Fibroblast of the conjunctiva (primary cell): Measurements from ENCODE around the gene FOXP4.

Experiments used
- DNase-seq: peaks from one replicate; pipeline ENCODE4 v3.0.0-alpha.2; 2010; ENCODE audit warnings: low read depth

FOXP4 gene

DNA sequence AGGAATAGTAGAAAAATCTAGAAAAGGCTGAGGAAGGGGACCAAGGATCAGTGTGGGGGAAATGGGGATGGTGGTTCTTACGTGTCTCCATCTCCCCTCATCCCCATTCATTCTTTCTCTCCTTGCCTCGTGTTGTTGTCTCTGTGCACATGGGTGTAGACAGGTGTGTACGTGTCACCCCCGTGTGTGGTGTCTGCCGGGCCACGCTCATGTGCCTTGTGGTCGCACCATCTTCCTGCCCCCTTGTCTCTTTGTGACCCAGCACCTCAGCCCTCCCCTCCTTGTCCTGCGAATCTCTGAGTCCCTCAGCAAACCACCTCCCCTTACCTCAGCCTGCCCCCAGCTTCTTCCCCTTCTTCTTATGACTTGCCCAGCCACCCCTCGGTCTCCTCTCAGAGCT is 39.4 kb downstream of the FOXP4 start:
- DNase-seq = no peak

DNA sequence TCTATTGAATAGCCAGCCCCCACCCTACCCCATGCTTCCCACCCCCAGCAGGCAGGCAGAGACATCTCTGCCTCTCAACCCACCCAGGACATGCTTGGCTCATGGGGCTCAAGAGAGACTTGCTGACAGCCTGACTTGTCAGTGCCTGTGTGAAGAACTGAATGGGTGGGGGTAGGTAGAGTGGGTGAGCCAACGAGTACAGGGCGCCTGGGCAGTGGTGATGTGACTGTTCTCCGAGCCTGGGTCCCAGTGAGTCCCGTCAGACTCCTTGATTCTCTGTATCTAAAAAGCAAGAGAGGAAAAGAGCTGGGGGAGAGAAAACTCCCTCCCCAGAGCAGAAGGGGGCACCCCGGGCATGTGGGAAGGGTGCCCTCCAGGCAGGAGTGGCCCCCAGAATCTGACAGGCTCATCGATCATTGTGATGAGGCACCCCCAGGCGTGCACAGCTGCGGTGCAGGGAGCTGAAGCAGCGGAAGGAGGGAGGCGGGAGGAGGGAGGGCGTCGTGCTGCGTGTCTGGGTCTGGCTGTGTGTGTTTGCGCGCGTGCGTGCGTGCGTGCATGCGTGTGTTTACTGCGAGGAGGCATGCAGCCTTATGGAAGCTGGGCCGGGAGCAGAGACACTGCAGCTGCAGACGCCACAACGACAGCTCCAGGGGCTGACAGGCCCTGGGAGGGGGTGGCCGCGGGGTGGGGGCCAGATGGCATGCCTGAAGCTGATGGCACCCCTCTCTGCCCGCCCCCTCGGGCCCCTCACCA is 40.2 kb downstream of the FOXP4 start:
- DNase-seq = no peak

DNA sequence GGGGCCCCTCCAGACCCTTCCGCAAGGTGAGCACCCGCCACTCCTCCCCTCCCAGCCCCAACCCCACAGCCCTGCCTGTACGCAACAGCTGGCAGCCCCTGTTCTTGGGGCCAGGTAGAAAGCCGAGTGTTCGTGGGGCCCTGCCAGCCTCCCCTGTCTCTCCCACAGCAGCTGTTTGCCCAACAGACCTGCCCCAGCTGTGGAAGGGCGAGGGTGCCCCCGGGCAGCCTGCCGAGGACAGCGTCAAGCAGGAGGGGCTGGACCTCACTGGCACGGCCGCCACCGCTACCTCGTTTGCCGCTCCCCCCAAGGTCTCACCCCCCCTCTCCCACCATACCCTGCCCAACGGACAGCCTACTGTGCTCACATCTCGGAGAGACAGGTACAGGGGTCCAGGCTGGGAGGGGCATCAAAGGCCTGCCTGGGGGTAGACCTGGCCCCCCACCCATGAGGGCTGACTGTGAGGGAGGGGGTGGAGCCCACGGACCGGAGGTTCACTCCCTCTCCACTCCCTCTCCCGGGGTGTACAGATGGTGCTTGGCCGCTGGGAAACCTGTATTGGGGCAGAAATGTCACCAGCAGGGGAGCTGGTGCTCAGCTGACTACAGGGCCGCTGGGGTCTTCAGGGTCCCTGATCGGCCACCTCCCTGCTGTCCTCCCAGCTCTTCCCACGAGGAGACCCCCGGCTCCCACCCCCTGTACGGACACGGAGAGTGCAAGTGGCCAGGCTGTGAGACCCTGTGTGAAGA is 41.1 kb downstream of the FOXP4 start:
- DNase-seq = no peak

DNA sequence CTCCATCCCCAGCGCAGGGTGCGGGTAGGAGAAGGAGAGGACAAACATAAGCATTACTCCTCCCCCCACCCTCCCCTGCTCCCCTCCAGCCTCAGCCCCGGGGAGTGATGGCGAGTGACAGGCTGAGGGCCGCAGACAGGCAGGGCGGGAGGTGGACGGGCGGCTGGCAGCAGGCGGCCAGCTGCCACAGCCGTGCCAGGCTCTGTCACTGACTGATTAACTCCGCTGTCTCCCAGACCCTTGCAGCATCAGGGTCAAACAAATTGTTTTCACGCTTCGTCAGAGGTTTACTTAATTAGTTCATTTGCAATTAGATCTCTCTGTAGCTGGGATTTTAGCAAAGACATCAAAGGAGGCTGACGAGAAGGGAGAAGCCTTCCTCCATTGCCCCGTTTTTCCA is 41.9 kb downstream of the FOXP4 start:
- no peak for DNase-seq

DNA sequence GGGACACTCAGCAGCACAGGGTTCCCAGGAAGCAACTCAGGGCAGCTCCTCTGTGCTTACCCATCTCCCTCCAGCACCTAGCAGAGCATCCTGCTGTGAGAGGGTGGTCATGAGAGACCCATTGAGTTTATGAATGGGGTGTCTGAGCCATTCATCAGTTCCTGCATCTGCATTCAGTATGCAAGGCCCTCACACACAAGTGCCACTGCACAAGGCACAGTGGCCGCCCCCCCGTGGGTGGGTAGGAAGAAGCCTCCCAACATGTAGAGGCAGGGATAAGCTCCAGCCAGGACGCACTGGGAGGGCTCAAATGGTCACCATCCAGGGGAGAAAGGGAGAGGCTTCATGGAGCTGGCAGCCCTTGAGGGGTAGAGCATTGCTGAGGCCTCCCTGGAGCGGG is 43.0 kb downstream of the FOXP4 start:
- no peak for DNase-seq

DNA sequence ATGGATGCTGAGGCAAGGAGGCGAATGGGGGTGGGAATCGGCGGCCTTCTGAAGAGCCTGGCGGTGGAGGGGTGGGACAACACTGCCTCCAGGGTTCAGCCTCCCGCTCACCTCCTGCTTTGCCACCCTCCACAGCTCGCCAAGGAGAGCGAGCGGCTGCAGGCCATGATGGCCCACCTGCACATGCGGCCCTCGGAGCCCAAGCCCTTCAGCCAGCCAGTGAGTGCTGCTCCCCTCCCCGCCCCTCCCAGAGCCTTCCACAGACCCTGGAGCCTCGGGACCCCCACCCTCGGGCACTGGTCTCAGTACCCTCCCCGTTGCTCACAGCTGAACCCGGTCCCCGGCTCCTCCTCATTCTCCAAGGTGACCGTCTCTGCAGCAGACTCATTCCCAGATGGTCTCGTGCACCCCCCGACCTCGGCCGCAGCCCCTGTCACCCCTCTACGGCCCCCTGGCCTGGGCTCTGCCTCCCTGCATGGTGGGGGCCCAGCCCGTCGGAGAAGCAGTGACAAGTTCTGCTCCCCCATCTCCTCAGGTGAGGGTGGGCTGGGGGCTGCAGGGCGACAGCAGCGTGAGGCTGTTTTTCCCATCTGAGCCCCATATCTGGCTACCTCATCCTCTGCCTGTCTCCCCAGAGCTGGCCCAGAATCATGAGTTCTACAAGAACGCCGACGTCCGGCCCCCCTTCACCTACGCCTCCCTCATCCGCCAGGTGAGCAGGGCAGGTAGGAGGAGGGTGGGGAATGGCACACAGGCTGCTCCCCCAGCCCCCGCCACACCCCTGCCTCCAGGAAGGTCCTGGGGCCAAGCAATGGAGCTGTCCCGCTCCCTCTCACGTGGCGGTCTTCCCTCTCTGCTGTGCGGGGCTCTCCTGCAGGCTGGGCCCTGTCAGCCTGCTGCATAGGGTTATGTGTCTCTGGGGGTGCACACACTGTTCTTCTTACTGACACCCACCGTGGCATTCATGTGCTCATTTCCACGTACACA is 43.7 kb downstream of the FOXP4 start:
- no peak for DNase-seq

DNA sequence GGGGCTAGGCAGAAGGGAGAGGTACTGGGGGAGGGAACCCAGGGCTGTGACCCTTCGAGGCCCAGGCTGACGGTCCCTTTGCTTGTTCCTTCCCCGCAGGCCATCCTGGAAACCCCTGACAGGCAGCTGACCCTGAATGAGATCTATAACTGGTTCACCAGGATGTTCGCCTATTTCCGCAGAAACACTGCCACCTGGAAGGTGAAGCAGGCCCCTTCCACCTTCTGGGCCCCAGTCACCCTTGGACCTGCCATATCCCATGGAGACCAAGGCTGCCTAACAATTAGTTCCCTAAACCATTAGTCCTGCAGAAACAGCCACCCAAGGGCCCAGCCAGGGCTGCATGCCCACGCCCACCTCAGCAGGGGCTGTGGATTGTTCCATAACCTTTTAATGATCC is 44.9 kb downstream of the FOXP4 start:
- DNase-seq = no peak

DNA sequence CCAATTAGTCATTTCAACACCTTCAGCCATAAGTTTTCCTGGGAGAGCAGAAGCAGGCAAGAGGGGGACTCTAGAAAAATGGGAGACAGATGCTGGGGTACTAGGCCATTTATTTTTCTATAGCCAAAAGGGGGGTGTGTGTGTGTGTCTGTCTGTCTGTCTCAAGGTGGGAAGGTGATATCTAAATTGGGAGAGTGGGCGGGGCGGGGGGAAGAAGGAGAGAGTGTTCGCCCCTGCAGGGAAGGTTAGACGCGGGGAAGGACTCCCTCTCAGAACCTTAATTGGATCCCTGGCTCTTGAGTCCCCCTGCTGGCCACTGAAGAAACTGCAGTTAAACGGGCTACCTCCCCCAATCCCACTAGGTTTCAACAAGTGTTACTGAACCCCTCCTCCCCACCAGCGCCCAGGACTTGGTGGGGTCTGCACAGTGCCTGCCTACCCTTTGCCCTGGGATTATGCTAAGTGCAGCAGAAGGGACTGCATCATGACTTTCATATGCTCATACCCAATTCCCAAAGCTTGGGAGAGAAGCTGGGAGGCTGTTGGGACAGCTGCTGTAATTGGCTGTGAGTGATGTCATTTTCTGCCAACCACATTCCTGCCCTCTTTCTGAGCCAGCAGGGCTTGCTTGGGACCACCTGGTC is 45.8 kb downstream of the FOXP4 start:
- DNase-seq = peak; percentile 20

DNA sequence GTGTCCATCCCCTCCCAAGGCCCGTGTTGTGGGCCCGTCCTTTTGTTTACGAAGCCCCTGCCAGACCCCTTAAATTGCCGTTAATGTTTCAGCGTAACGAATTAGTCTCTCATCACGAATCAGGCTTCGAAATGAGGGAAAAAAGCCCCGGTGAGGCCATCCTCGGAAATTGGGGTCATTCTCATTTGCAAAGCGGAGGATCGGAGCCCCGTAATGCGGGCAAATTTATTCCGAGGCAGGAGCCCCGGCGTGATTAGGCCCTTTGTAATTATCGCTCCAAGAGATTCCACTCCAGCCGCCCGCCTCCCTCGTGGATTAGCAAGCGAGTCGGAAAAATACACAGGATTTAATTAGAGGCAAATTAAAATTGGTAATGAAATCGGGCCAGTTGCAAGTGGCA is 47.2 kb downstream of the FOXP4 start:
- DNase-seq = no peak

DNA sequence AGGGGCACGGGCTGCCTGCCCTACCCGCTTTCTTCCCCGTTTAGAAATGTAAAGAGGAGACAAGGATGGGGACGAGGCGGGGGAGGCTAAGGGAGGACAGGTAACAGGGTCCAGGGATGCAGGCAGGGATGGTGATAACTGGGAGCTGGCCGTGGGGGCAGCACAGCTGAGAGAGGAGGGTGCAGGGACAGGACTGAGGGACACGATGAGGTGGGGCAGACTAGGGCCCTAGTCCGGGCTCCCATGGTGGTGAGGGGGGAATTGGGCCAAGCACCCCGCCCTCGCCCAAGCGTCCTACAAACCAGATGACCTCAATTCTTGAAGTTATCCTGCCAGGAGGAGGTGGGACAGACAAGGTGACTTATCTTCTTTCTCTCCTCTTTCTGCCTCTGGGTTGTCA is 47.7 kb downstream of the FOXP4 start:
- no peak for DNase-seq

DNA sequence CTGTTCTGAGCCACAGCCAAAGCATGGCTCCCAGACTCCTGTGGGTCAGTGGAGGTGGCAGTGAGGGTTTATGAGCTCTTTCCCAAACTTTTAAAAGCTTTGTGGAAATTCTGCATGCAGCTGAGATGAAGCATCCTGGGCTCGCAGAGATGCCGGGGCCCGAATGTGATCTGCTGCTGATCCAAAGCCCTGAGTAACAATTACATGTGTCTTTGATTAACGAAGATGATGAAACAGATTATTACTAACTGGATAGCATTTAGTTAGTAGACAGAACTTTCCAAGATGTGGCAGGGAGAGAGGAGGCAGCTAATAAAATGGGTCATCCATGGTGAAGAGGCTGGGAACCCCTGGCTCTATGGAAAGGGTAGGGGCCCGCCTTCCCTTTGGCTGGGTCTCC is 48.1 kb downstream of the FOXP4 start:
- DNase-seq = peak; percentile 52

DNA sequence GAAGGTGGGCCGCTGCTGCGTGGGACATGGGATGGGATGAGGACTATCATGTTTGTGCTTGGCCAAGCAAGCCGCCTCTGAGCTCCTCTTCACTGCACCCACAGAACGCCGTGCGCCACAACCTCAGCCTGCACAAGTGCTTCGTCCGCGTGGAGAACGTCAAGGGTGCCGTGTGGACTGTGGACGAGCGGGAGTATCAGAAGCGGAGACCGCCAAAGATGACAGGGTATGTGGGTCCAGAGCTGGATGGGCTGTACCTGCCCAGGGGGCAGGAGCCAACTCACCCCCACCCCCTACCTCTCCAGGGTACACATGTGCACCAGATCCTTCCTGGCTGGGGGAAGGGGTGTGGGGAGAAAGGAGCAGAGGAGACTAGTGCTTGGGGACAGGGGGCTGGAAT is 48.6 kb downstream of the FOXP4 start:
- no peak for DNase-seq

DNA sequence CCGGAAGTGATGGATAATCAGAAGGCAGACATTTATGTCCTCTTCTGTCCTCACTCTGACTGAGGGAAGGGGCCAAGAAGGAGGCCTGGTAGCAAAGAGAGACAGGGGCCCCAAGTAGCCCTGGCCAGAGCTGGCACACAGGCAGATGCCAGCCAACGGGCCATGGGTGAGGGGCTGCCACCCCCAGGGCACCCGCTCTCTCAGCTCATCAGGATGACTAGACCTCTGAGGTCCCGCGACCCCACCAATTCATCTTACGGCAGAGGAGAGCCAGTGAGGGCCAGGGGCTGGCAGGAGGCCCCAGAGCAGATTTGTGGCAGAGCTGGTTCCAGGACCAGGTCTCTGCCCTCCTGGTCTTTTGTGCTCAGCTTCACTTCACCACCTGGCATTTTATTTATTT is 49.0 kb downstream of the FOXP4 start:
- no peak for DNase-seq

DNA sequence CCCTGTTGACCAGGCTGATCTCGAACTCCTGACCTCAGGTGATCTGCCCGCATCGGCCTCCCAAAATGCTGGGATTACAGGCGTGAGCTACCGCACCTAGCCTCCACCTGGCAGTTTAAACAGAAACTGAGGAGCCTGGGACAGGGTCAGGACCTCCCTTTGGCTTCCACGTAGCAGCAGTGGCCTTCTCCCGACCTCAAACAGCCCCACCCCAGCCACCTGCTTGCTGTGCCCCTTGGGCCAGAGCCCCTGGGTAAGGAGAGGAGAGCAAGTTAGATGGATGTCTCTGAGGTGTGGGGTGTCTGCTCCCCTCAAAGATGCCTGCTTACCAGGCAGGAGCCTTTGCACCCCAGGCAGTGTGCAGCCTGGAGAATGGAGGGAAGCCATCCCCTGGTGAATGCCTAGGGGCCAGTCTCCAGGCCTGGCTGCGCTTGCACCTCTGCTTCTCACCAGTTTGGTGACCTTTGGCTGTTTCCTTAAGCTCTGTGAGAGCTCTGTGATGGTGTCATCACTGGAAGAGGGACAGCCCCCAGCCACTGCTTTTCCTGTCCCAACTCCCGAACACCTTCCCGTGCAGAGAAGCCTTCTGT is 50.0 kb downstream of the FOXP4 start:
- no peak for DNase-seq

DNA sequence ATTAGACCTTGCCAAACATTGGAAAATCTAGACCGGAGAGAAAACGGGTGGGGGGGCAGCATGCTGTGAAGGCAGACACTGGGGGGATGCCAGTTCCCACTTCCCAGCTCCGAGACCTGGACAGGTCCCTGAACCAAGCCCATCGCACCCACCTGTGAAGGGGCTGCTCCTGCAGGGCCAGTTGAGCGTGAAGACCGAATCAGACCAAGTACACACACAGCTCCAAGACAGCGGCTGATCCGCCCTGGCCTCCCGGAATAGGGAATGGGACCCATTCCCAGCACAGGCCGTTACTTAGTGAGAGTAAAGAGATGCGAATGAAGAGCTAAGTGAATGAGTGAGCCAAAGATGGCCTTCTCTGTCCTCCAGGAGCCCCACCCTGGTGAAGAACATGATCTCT is 50.6 kb downstream of the FOXP4 start:
- no peak for DNase-seq

DNA sequence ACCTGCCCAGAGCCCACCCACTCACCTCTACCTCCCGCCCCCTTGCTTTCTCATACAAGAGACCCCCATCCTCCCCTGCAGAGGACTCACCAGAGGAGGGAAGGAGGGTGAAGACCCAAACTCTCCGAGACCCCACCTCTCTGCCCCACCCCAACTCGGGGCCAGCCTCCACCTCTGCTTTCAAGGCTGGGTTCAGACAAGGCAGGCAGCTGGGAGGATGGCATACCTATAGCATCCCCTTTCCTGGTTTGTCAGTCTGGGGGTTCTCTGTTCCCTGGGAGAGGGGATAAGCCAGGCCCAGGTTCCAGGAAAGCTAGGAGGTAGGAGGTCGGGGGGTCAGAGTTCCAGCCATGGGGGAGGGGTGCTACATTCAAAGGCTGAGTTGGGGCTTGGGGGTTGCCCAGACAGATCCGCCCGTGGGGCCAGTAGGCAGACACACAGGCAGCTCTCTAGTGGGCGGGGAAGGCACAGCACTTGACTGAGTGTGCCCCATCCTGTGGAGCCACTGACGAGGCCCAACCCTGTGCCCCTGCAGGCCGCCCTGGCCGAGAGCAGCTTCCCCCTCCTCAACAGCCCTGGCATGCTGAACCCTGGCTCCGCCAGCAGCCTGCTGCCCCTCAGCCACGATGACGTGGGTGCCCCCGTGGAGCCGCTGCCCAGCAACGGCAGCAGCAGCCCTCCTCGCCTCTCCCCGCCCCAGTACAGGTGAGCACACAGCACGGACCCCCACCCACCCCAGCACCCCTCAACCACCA is 51.2 kb downstream of the FOXP4 start:
- DNase-seq = no peak

DNA sequence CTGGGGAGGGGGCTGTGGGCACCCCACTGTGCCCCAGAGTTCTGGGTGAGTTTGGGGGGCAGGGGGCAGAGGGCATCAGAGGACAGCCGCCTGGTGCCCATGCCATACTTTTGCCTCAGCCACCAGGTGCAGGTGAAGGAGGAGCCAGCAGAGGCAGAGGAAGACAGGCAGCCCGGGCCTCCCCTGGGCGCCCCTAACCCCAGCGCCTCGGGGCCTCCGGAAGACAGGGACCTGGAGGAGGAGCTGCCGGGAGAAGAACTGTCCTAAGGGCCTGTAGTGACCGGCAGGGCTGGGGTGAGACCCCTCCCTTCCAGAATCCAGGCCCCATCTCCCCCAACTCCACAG is 52.5 kb downstream of the FOXP4 start:
- no peak for DNase-seq

DNA sequence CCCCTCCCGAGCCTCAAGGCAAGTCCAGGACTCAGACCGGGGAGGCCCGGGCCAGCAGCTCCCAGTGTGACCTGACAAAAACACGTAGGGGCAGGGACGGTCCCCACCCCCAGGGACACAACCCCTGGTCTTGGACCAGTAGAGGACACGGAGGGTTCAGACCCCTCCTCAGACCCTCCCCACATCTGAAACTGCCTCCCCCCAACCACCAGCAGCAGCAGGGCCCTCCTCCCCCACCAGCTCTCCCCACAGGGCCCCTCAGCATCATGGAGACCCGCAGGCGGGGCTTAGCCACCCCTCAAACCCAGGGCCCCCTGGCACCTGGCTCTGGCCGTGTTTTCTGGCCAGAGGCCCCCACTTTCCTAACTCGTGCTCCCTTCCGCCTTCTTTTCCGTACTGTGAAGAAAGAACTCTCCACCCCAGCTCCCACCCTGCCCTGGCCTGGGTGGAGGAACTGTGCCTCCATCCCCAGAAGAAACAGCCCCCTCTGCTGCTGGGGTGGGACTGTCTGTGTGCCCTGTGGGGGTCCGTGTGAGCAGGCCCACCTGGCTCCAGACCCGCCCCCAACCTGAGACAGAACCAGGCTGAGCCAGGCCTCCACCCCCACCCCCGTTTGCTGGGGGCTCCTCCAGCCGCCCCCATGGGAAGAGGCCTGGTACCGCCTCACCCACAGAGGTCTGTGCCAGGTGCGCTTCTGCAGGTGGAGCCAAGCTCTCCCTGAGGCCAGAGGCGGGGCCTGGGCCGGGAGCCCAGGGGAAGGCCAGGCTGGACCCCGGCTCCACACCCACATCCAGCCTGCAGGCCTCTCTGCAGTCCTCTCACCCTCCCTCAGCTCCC is 53.1 kb downstream of the FOXP4 start:
- no peak for DNase-seq

DNA sequence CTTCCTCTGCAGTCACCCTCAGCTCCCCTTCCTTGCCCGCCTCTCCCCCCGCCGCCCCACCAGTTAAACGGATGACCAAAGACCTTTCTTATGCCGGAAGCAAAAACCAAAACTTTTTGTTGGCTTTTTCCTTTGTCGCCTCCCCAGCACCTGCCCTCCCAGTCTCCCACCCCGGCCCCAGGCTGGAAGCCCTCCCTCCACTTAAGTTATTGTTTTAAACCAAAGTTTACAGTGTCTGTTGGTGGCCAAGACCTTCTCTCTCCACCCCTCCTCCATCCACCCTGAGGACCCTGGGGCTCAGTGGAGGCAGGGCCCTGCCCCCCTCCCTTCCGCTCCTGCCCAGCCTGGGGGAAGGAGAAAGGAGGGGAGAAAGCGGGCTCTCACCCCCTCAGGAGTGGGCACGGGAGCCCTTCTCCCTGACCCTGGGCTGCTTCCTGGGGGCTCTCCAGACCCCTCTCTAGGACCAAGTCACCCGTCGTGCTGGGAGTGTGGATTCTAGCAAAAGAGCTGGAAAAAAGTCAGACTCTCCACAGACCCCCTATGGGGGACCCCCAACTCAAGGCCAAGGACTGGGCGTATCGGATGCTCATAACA is 53.8 kb downstream of the FOXP4 start:
- no peak for DNase-seq
